CD4-positive, alpha-beta T cell treated with Interleukin-6 at 100 ng/mL for 8 hours (primary cell): ENCODE results near the gene SLC26A11.
"Not testable (repeated sequence)": the region's sequence is repeated elsewhere in the genome, so short reads cannot be mapped to it uniquely, and the experiment has no call there.

Experiments
- DNase-seq: peaks from one replicate; pipeline ENCODE4 v3.0.0-alpha.2; 2020; ENCODE audit warnings: mixed read lengths, low spot score

Gene SLC26A11

GRCh38 chr17:80219013-80219762 lies 1.0 kb upstream of the SLC26A11 start:
- DNase-seq, result peak; percentile 92

GRCh38 chr17:80219763-80220053 lies 519 bp upstream of the SLC26A11 start:
- DNase-seq, result no peak

DNA sequence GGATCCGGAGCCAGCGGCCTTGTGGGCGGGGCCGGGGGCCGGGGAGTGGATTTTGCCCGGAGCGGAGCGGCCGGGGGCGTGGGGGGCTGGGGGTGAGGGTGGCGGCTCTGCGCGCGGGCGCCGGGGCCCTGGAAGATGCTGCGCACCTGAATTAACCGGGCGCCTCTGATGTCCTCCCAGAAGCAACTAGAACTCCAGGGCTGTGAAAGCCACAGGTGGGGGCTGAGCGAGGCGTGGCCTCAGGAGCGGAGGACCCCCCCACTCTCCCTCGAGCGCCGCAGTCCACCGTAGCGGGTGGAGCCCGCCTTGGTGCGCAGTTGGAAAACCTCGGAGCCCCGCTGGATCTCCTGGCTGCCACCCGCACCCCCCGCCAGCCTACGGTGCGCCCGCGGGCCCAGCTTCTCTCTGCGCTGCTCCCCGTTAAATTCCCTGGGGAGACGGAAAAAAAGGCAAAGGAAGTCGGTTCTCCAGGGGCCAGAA lies 549 bp downstream of the SLC26A11 start:
- DNase-seq, result no peak

DNA sequence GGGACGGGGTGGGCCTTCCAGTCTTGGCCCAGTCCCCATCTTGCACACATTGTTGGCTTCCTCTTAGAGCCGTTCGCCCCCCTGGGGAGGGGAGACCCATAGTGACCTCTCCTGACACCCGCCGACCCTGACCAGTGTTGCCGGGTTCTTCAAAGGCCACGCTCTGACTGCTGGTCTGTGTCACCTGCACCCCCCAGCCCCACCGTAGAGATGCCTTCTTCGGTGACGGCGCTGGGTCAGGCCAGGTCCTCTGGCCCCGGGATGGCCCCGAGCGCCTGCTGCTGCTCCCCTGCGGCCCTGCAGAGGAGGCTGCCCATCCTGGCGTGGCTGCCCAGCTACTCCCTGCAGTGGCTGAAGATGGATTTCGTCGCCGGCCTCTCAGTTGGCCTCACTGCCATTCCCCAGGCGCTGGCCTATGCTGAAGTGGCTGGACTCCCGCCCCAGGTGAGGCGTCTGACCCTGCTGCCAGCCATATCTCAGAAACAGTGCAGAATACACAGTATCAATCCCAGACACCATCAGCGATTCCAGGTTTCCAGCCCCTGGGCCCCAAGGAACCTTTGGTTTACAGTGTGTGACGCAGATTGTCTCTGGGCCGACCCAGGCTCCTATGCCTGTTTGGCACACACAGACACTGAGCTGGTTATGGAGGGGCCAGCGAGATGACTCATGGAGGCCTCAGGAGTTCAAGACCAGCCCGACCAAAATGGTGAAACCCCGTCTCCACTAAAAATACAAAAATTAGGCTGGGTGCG lies 1.3 kb downstream of the SLC26A11 start:
- DNase-seq, result no peak

- no peak for DNase-seq
Observed at GRCh38 chr17:80222376-80223141, 2.3 kb downstream of the SLC26A11 start.

GRCh38 chr17:80223142-80223815 lies 3.1 kb downstream of the SLC26A11 start:
- no peak for DNase-seq

DNA sequence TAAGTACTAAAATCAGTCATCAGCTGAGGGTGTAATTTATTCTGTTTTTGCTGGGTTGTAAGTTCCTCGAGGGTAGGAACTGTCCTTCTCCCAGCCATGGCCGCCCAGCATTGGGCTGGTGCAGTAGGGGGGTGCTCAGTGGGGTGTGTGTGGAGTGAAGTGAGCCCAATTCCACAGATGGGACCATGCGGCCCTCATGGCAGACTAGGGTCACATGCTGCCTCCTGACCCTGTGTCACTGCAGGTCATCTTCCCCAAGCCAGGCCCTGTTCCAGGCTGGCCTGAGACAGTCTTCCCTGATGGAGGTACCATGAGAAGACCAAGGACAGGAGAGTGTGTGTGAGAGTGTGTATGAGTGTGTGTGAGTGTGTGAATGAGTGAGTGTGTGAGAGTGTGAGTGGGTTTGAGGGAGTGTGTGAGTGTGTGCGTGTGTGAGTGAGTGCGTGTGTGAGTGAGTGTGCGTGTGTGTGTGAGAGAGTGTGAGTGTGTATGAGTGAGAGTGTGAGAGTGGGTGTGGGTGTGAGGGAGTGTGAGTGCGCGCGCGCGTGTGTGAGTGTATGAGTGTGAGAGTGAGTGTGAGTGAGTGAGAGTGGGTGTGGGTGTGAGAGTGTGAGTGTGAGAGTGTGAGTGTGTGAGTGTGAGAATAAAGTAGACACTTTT lies 3.7 kb downstream of the SLC26A11 start:
- DNase-seq, result no peak

DNA sequence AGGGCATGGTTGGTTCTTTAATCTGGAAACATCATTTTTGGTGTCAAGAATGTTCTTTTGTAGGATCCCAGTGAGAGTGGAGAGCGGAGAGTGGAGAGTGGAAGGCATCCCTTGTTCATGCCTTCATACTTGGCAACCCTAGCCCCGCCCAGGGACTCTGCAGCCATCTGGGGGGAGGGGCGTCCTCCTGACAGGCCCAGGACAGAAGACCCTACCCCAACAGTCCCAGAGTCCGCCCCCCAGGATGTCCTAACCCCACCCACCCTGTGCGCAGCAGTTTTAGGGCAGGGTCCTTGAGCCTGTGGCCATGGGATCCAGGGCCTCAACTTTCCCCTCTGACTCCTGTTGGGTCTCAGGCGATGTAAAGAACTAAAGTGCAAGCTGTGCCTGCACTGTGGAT lies 4.5 kb downstream of the SLC26A11 start:
- no peak for DNase-seq

DNA sequence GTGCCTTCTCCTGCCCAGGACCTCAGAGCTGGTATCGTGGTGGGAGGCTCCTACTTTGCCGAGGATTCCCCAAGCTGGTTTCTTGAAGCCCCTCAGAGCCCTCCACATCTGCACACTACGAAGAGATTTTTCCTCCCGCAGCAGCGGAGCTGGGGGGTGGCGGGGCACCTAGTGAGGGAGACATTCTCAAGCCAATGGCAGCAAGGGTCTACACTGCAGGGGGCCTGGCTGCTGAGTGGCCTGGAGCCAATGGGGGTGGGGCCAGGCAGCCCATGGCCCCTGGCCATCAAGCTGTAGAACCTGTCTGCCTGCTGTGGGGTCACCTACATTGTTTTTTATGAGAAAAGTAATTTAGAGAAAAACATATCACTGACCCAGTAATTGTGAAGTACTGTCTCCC lies 5.0 kb downstream of the SLC26A11 start:
- DNase-seq, result no peak

DNA sequence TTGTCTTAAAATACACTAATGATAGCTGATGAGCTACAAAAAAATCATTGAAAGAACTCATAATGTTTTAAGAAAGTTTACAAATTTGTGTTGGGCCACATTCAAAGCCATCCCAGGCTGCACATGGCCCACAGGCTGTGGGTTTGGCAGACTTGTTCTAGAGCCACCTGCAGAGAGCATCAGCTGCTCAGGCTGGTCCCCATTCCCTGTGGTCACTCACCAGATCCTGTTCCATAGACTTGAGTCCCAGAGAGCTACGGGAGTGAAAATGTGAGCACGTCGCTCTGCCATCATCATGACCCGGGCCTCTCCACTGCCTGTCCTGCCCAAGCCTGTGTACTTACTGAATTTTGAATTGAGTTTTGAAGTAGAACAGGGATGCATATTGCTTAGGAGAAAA lies 6.9 kb downstream of the SLC26A11 start:
- no peak for DNase-seq

DNA sequence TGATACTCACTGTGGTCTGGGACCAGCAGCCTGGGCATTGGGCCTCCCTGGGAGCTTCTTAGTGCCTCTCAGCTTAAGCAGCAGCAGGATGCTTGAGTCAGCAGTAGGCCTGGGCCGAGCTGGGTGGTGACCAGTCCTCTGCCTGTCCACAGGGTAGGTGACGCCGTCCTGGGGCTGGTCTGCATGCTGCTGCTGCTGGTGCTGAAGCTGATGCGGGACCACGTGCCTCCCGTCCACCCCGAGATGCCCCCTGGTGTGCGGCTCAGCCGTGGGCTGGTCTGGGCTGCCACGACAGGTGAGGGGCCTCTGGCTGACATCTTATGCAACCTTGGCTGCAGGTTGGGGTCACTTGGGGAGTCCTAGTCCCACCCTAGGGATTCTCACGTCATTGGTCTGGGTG lies 7.4 kb downstream of the SLC26A11 start:
- no peak for DNase-seq

DNA sequence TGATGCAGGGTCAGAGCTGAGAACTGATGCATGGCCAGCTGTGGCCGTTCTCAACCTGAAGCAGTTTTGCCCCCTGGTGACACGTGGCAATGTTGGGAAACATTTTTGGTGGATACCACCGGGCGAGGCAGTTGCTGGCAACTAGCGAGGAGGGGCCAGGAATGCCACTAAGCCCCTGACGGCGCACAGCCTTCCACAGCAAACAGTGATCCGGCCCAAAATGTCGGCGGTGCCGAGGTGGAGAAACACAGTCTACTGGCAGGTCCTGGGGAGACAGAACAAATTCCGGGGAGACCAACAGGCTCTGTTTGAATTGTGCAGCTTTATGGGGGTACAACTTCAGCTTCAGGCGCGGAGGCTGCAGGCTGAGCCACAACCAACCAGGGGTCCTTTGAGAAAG lies 8.2 kb downstream of the SLC26A11 start:
- DNase-seq, result no peak

GRCh38 chr17:80229011-80229410 lies 8.8 kb downstream of the SLC26A11 start:
- DNase-seq, result no peak

GRCh38 chr17:80232438-80232837 lies 12.2 kb downstream of the SLC26A11 start:
- DNase-seq, result no peak

- no peak for DNase-seq
Observed at GRCh38 chr17:80233202-80233601, 13.0 kb downstream of the SLC26A11 start.

DNA sequence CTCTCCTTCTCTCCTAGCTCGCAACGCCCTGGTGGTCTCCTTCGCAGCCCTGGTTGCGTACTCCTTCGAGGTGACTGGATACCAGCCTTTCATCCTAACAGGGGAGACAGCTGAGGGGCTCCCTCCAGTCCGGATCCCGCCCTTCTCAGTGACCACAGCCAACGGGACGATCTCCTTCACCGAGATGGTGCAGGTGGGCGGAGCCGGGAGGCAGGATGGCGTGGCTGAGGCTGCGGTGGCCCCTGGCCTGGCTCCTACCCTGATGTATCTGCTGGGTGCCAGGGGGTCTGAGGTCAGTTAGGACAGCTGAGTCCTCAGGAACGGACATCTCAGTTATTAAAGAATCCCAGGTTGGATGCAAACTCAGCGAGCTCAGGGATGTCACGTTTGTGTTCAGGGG lies 16.7 kb downstream of the SLC26A11 start:
- DNase-seq, result no peak

DNA sequence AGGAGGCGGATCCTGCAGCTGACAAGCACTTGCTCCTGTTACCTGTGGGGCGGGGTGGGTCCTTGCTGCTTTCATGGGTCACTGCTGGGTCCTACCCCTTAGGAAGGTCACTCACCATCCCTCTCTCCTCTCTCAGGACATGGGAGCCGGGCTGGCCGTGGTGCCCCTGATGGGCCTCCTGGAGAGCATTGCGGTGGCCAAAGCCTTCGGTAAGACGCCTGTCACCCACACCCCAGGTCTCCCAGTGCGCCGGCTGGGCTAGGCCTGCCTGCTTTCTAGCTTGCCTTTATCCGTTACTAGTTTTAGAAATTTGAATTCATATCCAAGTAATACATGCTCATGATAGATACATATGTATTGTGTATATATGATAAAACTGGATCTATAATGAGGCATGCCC lies 17.2 kb downstream of the SLC26A11 start:
- DNase-seq, result no peak

DNA sequence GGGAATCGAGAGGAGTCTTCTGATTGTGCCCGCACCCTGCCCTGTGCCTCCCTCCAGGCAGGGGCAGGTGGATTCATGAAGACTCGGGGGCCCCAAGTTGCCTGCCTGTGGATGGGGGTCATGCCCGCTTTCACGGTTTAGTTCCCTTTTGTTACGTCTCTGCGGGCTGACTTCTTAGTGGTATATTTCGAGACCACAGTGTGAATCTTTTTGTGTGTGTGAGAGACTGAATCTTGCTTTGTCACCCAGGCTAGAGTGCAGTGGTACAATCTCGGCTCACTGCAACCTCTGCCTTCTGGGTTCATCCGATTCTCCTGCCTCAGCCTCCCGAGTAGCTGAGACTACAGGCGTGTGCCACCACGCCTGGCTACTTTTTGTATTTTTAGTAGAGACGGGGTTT lies 22.3 kb downstream of the SLC26A11 start:
- no peak for DNase-seq

DNA sequence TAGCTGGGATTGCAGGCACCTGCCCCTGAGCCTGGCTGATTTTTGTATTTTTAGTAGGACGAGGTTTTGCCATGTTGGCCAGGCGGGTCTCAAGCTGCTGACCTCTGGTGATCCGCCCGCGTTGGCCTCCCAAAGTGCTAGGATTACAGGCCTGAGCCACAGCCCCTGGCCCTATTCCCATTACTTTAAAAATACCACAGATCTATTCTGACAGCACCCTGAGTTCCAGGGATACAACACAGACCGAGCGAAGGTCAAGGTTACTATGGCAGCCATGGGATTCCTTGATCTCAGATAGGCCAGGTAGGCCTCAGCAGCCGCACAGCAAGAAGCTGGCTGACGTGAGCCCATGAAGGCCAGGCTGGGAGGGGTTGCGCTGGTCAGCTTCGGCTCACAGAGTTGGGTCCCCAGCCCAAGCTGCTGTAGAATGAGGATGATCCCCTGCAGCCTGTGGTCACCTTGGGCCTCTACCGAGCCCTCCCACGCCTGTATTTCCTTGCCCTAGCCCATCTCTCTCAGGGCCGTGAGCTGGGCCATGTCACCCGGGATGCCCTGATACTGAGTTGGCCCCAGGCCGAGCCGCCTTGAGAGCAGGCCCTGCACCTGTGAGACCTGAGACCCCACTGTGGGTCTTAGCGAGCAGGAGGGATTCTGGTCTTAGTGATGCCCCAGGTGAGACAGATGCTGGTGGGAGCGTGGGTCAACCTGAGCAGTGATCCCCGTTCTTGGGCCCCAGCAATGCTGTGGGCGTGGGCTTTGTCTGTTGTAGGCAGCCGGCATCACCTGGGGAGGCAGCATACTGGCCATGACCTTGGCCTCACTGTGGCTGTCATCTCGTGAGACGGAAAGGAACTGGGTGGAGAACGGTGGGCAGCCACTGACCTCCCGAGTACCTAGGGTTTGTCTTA lies 23.6 kb downstream of the SLC26A11 start:
- DNase-seq, result no peak

DNA sequence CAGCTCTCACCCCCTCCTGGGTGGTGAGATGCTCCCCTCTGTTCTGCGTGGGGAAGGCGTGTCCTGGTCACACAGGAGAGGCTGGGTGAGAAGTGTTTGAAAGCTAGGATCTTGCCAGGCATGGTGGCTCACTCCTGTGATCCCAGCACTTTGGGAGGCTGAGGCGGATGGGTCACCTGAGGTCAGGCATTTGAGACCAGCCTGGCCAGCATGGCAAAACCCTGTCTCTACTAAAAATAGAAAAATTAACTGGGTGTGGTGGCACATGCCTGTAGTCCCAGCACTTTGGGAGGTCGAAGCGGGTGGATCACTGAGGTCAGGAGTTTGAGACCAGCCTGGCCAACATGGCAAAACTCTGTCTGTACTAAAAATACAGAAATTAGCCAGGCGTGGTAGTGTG lies 24.2 kb downstream of the SLC26A11 start:
- not testable (repeated sequence) for DNase-seq
